GM19438 (cell line): ENCODE results near the gene PADI2.

ENCODE experiments used
- ATAC-seq: cut with Tn5 transposase; IDR thresholded peaks from one replicate; pipeline ENCODE4 v1.9.1; 2021; ENCODE audit warnings: low read depth; ENCODE audit not compliant: unreplicated experiment

Gene PADI2

DNA sequence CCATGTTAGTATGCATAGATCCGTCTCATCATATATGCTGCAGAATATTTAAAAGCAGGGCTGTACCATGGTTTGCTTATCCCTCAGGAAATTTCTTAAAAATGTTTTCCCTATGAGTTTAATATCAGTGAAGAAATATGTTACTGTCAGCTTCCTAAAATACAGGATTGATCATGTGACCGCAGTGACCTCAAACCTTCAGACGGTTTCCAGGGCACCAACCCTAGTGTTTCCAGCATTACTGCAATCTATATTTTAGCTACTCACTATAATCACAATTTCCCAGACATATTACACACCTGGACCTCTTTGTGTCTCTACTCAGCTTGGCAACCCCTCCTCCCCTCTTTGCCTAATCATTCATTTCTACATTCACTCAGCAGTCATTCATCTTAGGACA, 57.8 kb downstream of the PADI2 start:
- no peak for ATAC-seq

DNA sequence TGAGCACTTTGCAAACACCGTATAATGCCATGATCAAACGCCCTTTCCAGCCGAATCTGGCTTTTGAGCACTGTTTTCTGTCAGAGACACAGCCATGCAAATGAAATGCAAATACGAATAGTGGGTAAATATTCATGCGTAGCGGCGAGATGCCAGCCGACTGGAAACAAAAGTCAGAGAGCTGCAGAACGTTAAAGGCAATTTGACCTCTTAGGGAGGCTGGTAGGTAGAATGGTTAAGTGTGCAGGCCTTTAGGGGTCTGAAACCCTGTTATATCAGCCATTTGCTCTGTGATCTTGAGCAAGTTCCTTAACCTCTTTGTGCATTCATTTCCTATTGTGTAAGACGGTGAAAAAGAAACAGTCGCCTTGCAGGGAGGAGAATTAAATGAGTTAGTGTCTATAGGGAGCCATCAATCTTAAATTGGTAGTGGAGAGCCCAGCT, 58.9 kb downstream of the PADI2 start:
- no peak for ATAC-seq

DNA sequence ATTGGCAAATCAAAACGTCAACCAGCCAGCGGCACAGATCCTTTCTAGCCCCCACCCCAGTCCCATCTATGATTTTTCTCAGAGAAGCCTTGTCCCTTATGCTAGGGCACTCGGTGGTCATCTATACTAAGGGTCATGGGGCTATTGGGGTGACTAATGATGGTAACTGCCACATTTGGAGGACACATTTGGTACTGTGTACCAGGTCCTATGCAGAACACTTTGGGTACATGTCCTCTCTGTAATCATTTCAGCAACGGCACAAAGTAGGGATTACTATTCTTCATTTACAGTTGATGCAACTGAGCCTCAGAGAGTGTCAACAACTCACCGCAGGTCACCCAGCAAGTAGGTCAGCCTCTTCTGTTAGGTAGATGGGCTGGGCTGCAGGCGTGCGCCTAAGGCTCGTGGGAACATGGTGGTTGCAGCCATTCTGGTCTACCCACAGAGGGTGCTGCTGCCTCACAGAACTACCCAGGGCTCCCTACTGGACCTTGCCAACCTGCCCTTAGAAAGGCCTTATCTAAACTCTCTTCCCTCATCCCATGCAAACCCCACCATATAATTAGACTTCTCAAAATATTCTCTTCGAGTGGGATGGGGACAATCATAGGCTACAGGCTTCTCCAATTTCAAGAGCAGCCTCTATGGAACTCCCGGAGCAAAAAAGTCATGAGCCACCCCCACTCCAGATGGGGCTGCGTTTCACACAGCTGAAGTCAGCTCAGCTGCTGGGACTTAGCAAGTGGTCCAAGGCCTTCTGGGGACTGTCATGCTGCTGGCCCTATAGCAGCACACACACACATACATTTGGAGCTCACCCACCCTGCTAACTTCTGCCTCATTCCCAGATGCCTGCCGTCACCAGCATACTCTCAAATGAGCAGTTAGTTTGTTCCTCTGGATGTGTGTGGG, 59.6 kb downstream of the PADI2 start:
- no peak for ATAC-seq

GRCh38 chr1:17056551-17056950, 62.7 kb downstream of the PADI2 start:
- ATAC-seq = no peak

GRCh38 chr1:17055801-17056200, 63.5 kb downstream of the PADI2 start:
- ATAC-seq = no peak

GRCh38 chr1:17053685-17054410, 65.4 kb downstream of the PADI2 start, which contains the start of gene SDHB:
Gene SDHB, minus strand, starts transcription at chr1:17054032. Its CDS starts 13 bp downstream, at chr1:17054019.
- peak; percentile 96 for ATAC-seq

DNA sequence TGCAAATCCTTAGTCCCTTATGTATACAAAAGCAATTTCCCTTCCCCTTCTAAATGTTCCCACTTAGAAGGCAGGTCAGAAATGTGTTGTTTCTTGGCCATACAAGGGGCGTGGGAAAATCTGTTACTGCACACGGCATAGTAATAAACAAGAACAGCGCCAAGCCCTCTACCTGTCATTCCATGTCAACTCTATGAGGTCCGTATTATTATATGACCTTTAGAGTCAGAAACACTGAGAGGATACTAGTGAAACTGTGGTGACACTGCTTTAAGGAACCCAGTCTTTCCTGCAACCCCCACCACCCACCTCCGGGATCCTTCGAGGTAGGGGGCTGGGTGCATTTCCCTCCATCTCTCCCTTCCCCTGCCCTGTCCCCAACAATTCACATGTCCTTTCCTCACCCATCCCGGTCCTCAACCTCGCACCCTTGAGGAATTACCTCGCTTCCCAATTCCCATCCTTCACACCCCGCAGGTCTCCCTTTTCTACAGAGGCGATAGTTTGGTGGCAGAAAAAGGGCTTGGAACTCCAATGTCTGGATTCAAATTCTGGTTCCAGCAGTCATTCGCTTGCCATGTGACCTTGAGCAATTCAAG, 66.1 kb downstream of the PADI2 start:
- ATAC-seq = no peak

DNA sequence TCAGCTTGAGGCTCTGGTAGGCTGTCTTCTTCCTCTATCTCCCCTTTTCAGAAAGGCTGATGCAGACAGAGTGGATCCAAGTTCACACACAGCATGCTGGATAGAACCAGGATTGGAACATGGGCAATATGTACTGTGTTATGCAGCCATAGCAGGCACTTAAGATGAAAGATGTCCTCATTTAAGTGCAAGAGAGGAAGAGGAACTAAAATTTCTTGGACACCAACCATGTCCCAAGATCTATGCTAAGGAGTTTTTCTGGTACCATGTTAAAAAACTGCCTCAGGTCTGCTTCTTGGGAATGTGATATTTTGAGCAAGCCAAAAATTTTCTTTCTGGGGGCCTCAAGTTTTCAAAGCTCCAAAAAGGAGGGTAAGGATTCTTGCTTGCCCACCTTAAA, 66.6 kb downstream of the PADI2 start:
- no peak for ATAC-seq

GRCh38 chr1:17052038-17052437, 67.2 kb downstream of the PADI2 start:
- no peak for ATAC-seq

GRCh38 chr1:17047924-17048323, 71.3 kb downstream of the PADI2 start:
- no peak for ATAC-seq

DNA sequence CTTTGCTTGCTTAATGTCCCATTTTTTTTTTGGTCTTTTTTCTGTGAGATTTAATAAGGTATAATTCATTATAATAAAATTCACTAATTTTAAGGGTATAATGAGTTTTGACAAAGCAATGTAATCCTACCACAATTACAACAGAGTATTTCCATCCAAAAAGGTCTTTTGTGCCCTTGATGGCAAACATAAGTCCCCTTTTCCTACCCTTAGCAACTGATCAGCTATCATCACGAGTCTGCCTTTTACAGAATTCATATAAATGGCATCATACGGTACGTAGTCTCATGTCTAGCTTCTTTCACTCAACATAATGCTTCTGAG, 73.0 kb downstream of the PADI2 start:
- no peak for ATAC-seq

DNA sequence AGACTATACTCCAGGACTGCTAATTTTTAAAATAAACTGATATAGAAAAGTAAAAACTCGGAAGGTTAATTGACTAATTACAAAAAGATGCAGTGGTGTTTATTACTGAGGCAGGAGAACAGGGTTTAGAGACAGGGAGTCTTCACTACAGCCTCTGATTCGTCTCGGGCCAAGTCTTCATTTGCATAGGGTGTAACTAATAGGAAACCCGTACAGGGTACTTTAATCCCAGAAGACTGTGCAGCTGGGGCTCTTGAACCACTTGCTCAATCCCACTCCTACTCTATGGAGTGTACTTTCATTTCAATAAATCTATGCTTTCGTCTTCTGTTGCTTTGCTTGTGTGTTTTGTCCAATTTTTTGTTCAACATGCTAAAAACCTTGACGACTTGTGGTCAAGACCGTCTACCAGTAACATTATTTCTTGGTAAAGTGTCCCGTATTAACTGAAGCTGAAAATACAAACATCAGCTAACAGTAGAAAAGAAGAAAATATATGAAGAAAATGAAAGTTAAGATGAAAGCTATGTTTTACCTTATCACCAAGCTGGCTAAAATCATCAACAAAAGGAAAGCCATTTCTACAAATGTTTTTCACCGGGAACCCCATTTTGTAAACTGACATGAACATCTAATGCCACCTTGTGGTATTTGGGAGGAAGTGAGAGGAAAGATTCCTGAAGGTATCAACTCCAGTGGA, 73.5 kb downstream of the PADI2 start:
- ATAC-seq = no peak

- no peak for ATAC-seq
Measured at GRCh38 chr1:17045150-17045549, 74.1 kb downstream of the PADI2 start.

GRCh38 chr1:17043676-17044075, 75.6 kb downstream of the PADI2 start:
- no peak for ATAC-seq

GRCh38 chr1:17040135-17040534, 79.1 kb downstream of the PADI2 start:
- ATAC-seq = no peak

DNA sequence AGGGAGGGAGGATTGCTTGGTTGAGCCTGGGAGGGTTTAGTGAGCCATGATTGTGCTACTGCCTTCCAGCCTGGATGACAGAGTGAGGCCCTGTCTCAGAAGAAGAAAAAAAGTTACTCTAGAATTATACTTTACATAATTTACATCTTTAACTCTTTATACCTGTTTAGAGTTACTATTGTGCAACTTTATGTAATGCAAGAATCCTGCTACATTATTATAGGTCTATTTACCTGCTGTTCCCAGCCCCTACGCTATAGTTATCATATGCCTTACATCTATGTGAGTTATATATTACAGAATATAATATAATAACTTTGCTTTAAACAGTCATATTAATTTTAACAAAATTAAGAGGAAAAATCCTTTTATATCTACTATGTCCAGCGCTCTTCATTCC, 79.7 kb downstream of the PADI2 start:
- ATAC-seq = no peak

DNA sequence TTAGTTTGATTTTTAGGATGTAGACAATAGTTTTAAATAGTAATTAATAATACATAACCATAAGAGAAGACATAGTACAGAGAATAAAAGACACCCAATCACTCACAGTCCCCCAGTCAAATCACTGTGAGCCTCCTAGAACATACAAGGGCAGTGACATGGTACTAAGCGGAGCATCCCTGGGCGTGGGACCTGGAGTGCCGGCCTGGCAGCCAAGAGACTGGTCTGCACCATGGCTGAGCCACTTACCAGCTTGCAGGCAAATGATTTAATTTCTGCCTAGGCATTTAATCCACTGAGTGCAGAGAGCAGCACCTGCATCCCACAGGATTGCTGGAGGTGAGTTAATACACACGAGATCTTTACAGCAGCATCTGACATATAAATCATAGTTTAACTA, 85.8 kb downstream of the PADI2 start:
- no peak for ATAC-seq

- no peak for ATAC-seq
Measured at GRCh38 chr1:17032741-17033140, 86.5 kb downstream of the PADI2 start.

- no peak for ATAC-seq
Measured at GRCh38 chr1:17031436-17031835, 87.8 kb downstream of the PADI2 start.

- ATAC-seq = no peak
Measured at GRCh38 chr1:17030206-17030605, 89.0 kb downstream of the PADI2 start.

GRCh38 chr1:17028662-17029188, 90.5 kb downstream of the PADI2 start:
- ATAC-seq = no peak
